NCI-H187 treated with DMSO at 0.1 percent for 48 hours (cell line): Measurements from ENCODE around the gene TMEM178B.
"Not testable (repeated sequence)": the region's sequence is repeated elsewhere in the genome, so short reads cannot be mapped to it uniquely, and the experiment has no call there.

Source experiments
- DNase-seq: peaks from one replicate; lab custom pipeline; 2025; lab: John Stamatoyannopoulos, UW

The TMEM178B gene

GRCh38 chr7:141074162-141074991 is 513 bp downstream of the TMEM178B start:
- no peak for DNase-seq

GRCh38 chr7:141074997-141075396 is 1.1 kb downstream of the TMEM178B start:
- DNase-seq: no peak

- DNase-seq: peak; percentile 24
Measured at GRCh38 chr7:141076377-141076776, 2.5 kb downstream of the TMEM178B start.

GRCh38 chr7:141079219-141079618 is 5.4 kb downstream of the TMEM178B start:
- DNase-seq: no peak

GRCh38 chr7:141089490-141089889 is 15.6 kb downstream of the TMEM178B start:
- not testable (repeated sequence) for DNase-seq

GRCh38 chr7:141094336-141095070 is 20.6 kb downstream of the TMEM178B start:
- no peak for DNase-seq

GRCh38 chr7:141097430-141097829 is 23.6 kb downstream of the TMEM178B start:
- no peak for DNase-seq

GRCh38 chr7:141102436-141102835 is 28.6 kb downstream of the TMEM178B start:
- DNase-seq: no peak

GRCh38 chr7:141103847-141104429 is 30.1 kb downstream of the TMEM178B start:
- DNase-seq: no peak

GRCh38 chr7:141113131-141113530 is 39.3 kb downstream of the TMEM178B start:
- DNase-seq: peak; percentile 65

- no peak for DNase-seq
Measured at GRCh38 chr7:141114029-141114664, 40.3 kb downstream of the TMEM178B start.

GRCh38 chr7:141115965-141116364 is 42.1 kb downstream of the TMEM178B start:
- DNase-seq: peak; percentile 22

- DNase-seq: not testable (repeated sequence)
Measured at GRCh38 chr7:141116661-141117060, 42.8 kb downstream of the TMEM178B start.

- DNase-seq: no peak
Measured at GRCh38 chr7:141118767-141119166, 44.9 kb downstream of the TMEM178B start.

GRCh38 chr7:141119187-141119586 is 45.3 kb downstream of the TMEM178B start:
- no peak for DNase-seq

- DNase-seq: no peak
Measured at GRCh38 chr7:141122736-141123135, 48.9 kb downstream of the TMEM178B start.

- no peak for DNase-seq
Measured at GRCh38 chr7:141123522-141123921, 49.7 kb downstream of the TMEM178B start.

GRCh38 chr7:141126107-141126506 is 52.2 kb downstream of the TMEM178B start:
- no peak for DNase-seq

- DNase-seq: no peak
Measured at GRCh38 chr7:141128506-141128905, 54.6 kb downstream of the TMEM178B start.

- no peak for DNase-seq
Measured at GRCh38 chr7:141128931-141129330, 55.1 kb downstream of the TMEM178B start.

- no peak for DNase-seq
Measured at GRCh38 chr7:141132671-141133070, 58.8 kb downstream of the TMEM178B start.

- DNase-seq: no peak
Measured at GRCh38 chr7:141133646-141134045, 59.8 kb downstream of the TMEM178B start.
